ENCODE measurements around the gene LRRIQ1. TPM values are rescaled to one million over a fixed set of nuclear protein-coding genes. Genes with fewer than 3 reads are reported as not detected.

The LRRIQ1 gene
- total and polyA plus RNA-seq, 2 of the 8 experiments (the other 6 are each of a cell fraction or from before 2014, with no cell fraction given), result 0.24 to 0.76 TPM

DNA sequence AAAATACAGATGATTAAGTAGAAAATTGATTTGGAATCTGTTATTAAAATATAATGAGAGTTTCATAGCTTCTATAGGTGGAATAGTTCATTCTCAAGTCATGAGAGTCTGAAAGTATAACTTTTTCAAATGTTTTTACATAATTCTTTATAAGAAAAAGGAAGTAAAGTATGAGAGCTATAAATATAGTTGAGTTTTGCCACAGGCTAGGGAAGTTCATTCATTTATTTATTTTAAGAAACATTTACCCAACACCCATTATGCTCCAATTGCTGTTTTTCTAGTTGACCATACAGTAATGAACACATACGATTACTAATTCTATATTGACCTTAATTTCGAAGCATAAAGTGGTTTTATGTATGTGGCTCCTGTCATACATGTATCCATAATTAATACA, 24.8 kb downstream of the LRRIQ1 start:
- Histone ChIP-seq H4K5ac (ENCODE audit: insufficient read length, low read depth, low read length) (no peak overlapping the region), H2BK15ac (ENCODE audit: low read length) (no peak overlapping the region), H3K56ac (replicated peaks; ENCODE audit: insufficient read length, low read depth, low read length) (no peak overlapping the region), H3K79me2 (ENCODE audit: control insufficient read depth in 1 of 2, insufficient read depth in 2 of 2, low read length in 2 of 2) (no peaks in the 10 kb centered on the region), H3K23ac (ENCODE audit: insufficient read length) (no peak overlapping the region), H3K4me3 (ENCODE audit: extremely low read depth in 1 of 4, insufficient read depth in 2 of 4, low read depth in 3 of 4, low read length in 4 of 4) (no peak overlapping the region), H4K8ac (ENCODE audit: extremely low read depth, insufficient read depth, low read length) (no peak overlapping the region), H3K9ac (replicated peaks in 1 of 4; ENCODE audit: extremely low read depth in 1 of 4, low read depth in 3 of 4, low read length in 3 of 4) (no peak overlapping the region), H3K18ac (ENCODE audit: extremely low read depth, low read length) (no peak overlapping the region), H3K4ac (replicated peaks; ENCODE audit: insufficient read length, low read depth, low read length) (no peak overlapping the region), H3K23me2 (ENCODE audit: low read depth, low read length) (no peaks in the 10 kb centered on the region), H3K9me3 (ENCODE audit: insufficient read depth in 2 of 2, low read depth in 1 of 2, low read length in 1 of 2) (no peaks in the 10 kb centered on the region), H4K91ac (replicated peaks; ENCODE audit: insufficient read length, low read length) (no peak overlapping the region), H4K20me1 (replicated peaks in 1 of 2; ENCODE audit: control insufficient read depth in 1 of 2, insufficient read depth in 2 of 2, low read length in 2 of 2) (no peaks in the 10 kb centered on the region), H3K27me3 (replicated peaks in 1 of 4; ENCODE audit: control insufficient read depth in 3 of 4, extremely low read depth in 1 of 4, insufficient read depth in 3 of 4, low read length in 3 of 4) (no peaks in the 10 kb centered on the region), H3K36me3 (ENCODE audit: control insufficient read depth in 2 of 4, insufficient read depth in 4 of 4, low read length in 3 of 4) (no peaks in the 10 kb centered on the region), H3K14ac (ENCODE audit: insufficient read length) (no peak overlapping the region), H2BK120ac (replicated peaks; ENCODE audit: low read depth, low read length) (no peak overlapping the region), H3K4me2 (ENCODE audit: insufficient read depth in 1 of 2, low read depth in 2 of 2, low read length in 2 of 2) (no peak overlapping the region), H2BK5ac (ENCODE audit: low read depth, low read length) (no peak overlapping the region), H3K27ac (ENCODE audit: low read depth, low read length) (no peak overlapping the region), H2AFZ (ENCODE audit: low read length) (no peak overlapping the region), H3K79me1 (ENCODE audit: low read depth, low read length) (no peaks in the 10 kb centered on the region), H3K4me1 (replicated peaks in 1 of 4; ENCODE audit: control insufficient read depth in 3 of 4, insufficient read depth in 4 of 4, low read length in 3 of 4) (no peaks in the 10 kb centered on the region), H2AK5ac (ENCODE audit: low read depth, low read length) (no peak overlapping the region), H2BK20ac (ENCODE audit: low read length) (no peak overlapping the region), H2BK12ac (ENCODE audit: low read depth, low read length) (no peak overlapping the region)
- ChIA-PET CTCF (ENCODE audit: partially characterized antibody) (interaction anchor here (1.2 to 6.5 kb wide), 2 partner anchors 173 to 187 kb away, joined by 3 to 61 read pairs; no protein-coding TSS in a partner anchor), POLR2A (ENCODE audit: partially characterized antibody) (no interaction called here)
- FAIRE-seq (no peak), DNase-seq (ENCODE audit: low read depth in 1 of 2, low spot score in 2 of 2) (no peak)
- WGBS, 2 experiments (ENCODE audit: extremely low coverage in 1 of 2, insufficient coverage in 1 of 2, insufficient read length in 1 of 2, insufficient replicate concordance in 2 of 2, low coverage in 1 of 2, low lambda C conversion rate in 2 of 2, missing lambda C conversion rate in 1 of 2), result 77% methylated on average over 2 of the region's 2 CpGs; no CpG with 5 or more reads in 1 of the 2 experiments
- TF ChIP-seq BACH1 (IDR thresholded peaks at IDR 0.05; ENCODE audit: low read length), result no peak
- TF ChIP-seq, protein P1, sequence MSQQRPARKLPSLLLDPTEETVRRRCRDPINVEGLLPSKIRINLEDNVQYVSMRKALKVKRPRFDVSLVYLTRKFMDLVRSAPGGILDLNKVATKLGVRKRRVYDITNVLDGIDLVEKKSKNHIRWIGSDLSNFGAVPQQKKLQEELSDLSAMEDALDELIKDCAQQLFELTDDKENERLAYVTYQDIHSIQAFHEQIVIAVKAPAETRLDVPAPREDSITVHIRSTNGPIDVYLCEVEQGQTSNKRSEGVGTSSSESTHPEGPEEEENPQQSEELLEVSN (IDR thresholded peaks at IDR 0.05), result no peak
- no peak for TF ChIP-seq SIN3A (conservative IDR thresholded peaks at IDR 0.05 in 1 of 2, IDR thresholded peaks at IDR 0.05 in 1 of 2; ENCODE audit: low read depth in 1 of 2, low read length in 2 of 2)
- no peak for TF ChIP-seq HDAC2 (IDR thresholded peaks at IDR 0.05; ENCODE audit: borderline replicate concordance in 1 of 2, low read depth in 2 of 2, low read length in 2 of 2)
- TF ChIP-seq GTF2F1 (IDR thresholded peaks at IDR 0.05; ENCODE audit: borderline replicate concordance, low read depth, low read length), result no peak
- no peak for TF ChIP-seq YY1 (IDR thresholded peaks at IDR 0.05; ENCODE audit: low read depth, low read length)
- TF ChIP-seq CBX8 (IDR thresholded peaks at IDR 0.05; ENCODE audit: borderline replicate concordance, low read depth, low read length), result no peak
- TF ChIP-seq SAP30 (IDR thresholded peaks at IDR 0.05; ENCODE audit: insufficient read depth, insufficient replicate concordance, low read length), result no peak

All from H1 (cell line).